ENCODE measurements around the gene SATB2. TPM values are rescaled to one million over a fixed set of nuclear protein-coding genes. Genes with fewer than 3 reads are reported as not detected.

The SATB2 gene
- total RNA-seq, 1 experiment from 2014 or later: 13.8 TPM

- TF ChIP-seq, protein P1, sequence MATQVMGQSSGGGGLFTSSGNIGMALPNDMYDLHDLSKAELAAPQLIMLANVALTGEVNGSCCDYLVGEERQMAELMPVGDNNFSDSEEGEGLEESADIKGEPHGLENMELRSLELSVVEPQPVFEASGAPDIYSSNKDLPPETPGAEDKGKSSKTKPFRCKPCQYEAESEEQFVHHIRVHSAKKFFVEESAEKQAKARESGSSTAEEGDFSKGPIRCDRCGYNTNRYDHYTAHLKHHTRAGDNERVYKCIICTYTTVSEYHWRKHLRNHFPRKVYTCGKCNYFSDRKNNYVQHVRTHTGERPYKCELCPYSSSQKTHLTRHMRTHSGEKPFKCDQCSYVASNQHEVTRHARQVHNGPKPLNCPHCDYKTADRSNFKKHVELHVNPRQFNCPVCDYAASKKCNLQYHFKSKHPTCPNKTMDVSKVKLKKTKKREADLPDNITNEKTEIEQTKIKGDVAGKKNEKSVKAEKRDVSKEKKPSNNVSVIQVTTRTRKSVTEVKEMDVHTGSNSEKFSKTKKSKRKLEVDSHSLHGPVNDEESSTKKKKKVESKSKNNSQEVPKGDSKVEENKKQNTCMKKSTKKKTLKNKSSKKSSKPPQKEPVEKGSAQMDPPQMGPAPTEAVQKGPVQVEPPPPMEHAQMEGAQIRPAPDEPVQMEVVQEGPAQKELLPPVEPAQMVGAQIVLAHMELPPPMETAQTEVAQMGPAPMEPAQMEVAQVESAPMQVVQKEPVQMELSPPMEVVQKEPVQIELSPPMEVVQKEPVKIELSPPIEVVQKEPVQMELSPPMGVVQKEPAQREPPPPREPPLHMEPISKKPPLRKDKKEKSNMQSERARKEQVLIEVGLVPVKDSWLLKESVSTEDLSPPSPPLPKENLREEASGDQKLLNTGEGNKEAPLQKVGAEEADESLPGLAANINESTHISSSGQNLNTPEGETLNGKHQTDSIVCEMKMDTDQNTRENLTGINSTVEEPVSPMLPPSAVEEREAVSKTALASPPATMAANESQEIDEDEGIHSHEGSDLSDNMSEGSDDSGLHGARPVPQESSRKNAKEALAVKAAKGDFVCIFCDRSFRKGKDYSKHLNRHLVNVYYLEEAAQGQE (IDR thresholded peaks at IDR 0.05; ENCODE audit: low read depth): no peak
- TF ChIP-seq SIN3A (IDR thresholded peaks at IDR 0.05; ENCODE audit: low read depth): no peak
- TF ChIP-seq, protein P2, sequence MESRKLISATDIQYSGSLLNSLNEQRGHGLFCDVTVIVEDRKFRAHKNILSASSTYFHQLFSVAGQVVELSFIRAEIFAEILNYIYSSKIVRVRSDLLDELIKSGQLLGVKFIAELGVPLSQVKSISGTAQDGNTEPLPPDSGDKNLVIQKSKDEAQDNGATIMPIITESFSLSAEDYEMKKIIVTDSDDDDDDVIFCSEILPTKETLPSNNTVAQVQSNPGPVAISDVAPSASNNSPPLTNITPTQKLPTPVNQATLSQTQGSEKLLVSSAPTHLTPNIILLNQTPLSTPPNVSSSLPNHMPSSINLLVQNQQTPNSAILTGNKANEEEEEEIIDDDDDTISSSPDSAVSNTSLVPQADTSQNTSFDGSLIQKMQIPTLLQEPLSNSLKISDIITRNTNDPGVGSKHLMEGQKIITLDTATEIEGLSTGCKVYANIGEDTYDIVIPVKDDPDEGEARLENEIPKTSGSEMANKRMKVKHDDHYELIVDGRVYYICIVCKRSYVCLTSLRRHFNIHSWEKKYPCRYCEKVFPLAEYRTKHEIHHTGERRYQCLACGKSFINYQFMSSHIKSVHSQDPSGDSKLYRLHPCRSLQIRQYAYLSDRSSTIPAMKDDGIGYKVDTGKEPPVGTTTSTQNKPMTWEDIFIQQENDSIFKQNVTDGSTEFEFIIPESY (IDR thresholded peaks at IDR 0.05; ENCODE audit: extremely low read depth, insufficient replicate concordance, low read length): no peak
- peak; percentile 52 for TF ChIP-seq POLR2AphosphoS5 (IDR thresholded peaks at IDR 0.05; ENCODE audit: low read depth, low read length)
- TF ChIP-seq TCF7L2 (IDR thresholded peaks at IDR 0.05; ENCODE audit: borderline replicate concordance, extremely low read depth, insufficient read depth, insufficient read length): no peak
- no peak for TF ChIP-seq CEBPB (IDR thresholded peaks at IDR 0.05; ENCODE audit: low read depth)
- no peak for TF ChIP-seq ATF3 (IDR thresholded peaks at IDR 0.05)
- TF ChIP-seq ZFX (IDR thresholded peaks at IDR 0.05): peak; percentile 46; the same call in 1 of the 2 replicates
These were observed 13.8 kb upstream of the SATB2 start (continued) for GRCh38 chr2:199471443-199472057.

All from HCT116 (cell line).